Measurements from ENCODE around the gene WDFY4.

- TF ChIP-seq TAF1 (IDR thresholded peaks at IDR 0.05; ENCODE audit: low read depth), result no peak
- no peak for TF ChIP-seq EP300 (IDR thresholded peaks at IDR 0.05; ENCODE audit: borderline replicate concordance)
- no peak for TF ChIP-seq RAD21 (IDR thresholded peaks at IDR 0.05; ENCODE audit: low read depth)
- no peak for TF ChIP-seq TCF12 (IDR thresholded peaks at IDR 0.05; ENCODE audit: low read depth)
- TF ChIP-seq NFIC (IDR thresholded peaks at IDR 0.05), result no peak
Observed at GRCh38 chr10:48878091-48878490, 193.4 kb downstream of the WDFY4 start.

Data from Ishikawa (cell line).